HEK293 (cell line): Measurements from ENCODE around the gene VEPH1.

ENCODE experiments used
- GFI1B ChIP-seq: fragments of 450-650 bp; formaldehyde crosslinking; IDR thresholded peaks from 2 replicates; pipeline ENCODE4 v1.5.1; 2016; ENCODE audit warnings: missing biosample characterization, missing genetic modification characterization
- SP7 ChIP-seq: fragments of 450-650 bp; formaldehyde crosslinking; IDR thresholded peaks from 2 replicates; pipeline ENCODE4 v1.5.1; 2016; ENCODE audit warnings: missing biosample characterization, missing genetic modification characterization
- TSHZ1 ChIP-seq: fragments of 450-650 bp; formaldehyde crosslinking; IDR thresholded peaks from 2 replicates; pipeline ENCODE4 v1.5.1; 2016; ENCODE audit warnings: missing biosample characterization, missing genetic modification characterization, borderline replicate concordance
- ZBTB26 ChIP-seq: fragments of 450-650 bp; formaldehyde crosslinking; optimal IDR thresholded peaks from 2 replicates; pipeline ENCODE3; 2016; ENCODE audit warnings: missing biosample characterization, mild to moderate bottlenecking, missing genetic modification characterization
- ZNF112 ChIP-seq: fragments of 450-650 bp; formaldehyde crosslinking; IDR thresholded peaks from 2 replicates; pipeline ENCODE4 v1.5.0; 2017; ENCODE audit warnings: missing biosample characterization, missing genetic modification characterization
- ZNF114 ChIP-seq: fragments of 450-650 bp; formaldehyde crosslinking; IDR thresholded peaks from 2 replicates; pipeline ENCODE4 v1.5.0; 2017; ENCODE audit warnings: missing biosample characterization, missing genetic modification characterization
- ZNF140 ChIP-seq: fragments of 450-650 bp; formaldehyde crosslinking; IDR thresholded peaks from 2 replicates; pipeline ENCODE4 v1.5.1; 2016; ENCODE audit warnings: missing biosample characterization, missing genetic modification characterization
- ZNF169 ChIP-seq: fragments of 450-650 bp; formaldehyde crosslinking; IDR thresholded peaks from 2 replicates; pipeline ENCODE4 v1.5.1; 2016; ENCODE audit warnings: missing biosample characterization, missing genetic modification characterization
- ZNF174 ChIP-seq: fragments of 450-650 bp; formaldehyde crosslinking; IDR thresholded peaks from 2 replicates; pipeline ENCODE4 v1.5.0; 2017; ENCODE audit warnings: missing biosample characterization, mild to moderate bottlenecking, missing genetic modification characterization
- ZNF211 ChIP-seq: fragments of 450-650 bp; formaldehyde crosslinking; IDR thresholded peaks from 2 replicates; pipeline ENCODE4 v1.5.1; 2016; ENCODE audit warnings: low read depth, missing biosample characterization, missing genetic modification characterization
- ZNF266 ChIP-seq: fragments of 450-650 bp; formaldehyde crosslinking; IDR thresholded peaks from 2 replicates; pipeline ENCODE4 v1.5.1; 2016; ENCODE audit warnings: missing biosample characterization, missing genetic modification characterization, low read depth
- ZNF366 ChIP-seq: fragments of 450-650 bp; formaldehyde crosslinking; conservative IDR thresholded peaks from 2 replicates; pipeline ENCODE4 v1.5.1; 2016; ENCODE audit warnings: missing biosample characterization, missing genetic modification characterization
- ZNF423 ChIP-seq: fragments of 450-650 bp; formaldehyde crosslinking; IDR thresholded peaks from 2 replicates; pipeline ENCODE4 v1.5.1; 2016; ENCODE audit warnings: missing biosample characterization, missing genetic modification characterization
- ZNF530 ChIP-seq: fragments of 450-650 bp; formaldehyde crosslinking; IDR thresholded peaks from 2 replicates; pipeline ENCODE4 v1.5.1; 2016; ENCODE audit warnings: low read depth, missing biosample characterization, missing genetic modification characterization
- ZNF548 ChIP-seq: fragments of 450-650 bp; formaldehyde crosslinking; IDR thresholded peaks from 2 replicates; pipeline ENCODE4 v1.5.1; 2016; ENCODE audit warnings: missing biosample characterization, missing genetic modification characterization
- ZNF561 ChIP-seq: fragments of 450-650 bp; IDR thresholded peaks from 2 replicates; pipeline ENCODE4 v1.5.1; 2018; ENCODE audit warnings: missing biosample characterization, missing genetic modification characterization, borderline replicate concordance
- ZNF624 ChIP-seq: fragments of 450-650 bp; formaldehyde crosslinking; IDR thresholded peaks from 2 replicates; pipeline ENCODE4 v1.5.1; 2017; ENCODE audit warnings: missing biosample characterization, missing genetic modification characterization
- ZNF791 ChIP-seq: fragments of 450-650 bp; formaldehyde crosslinking; IDR thresholded peaks from 2 replicates; pipeline ENCODE4 v1.5.1; 2016; ENCODE audit warnings: missing biosample characterization, missing genetic modification characterization
- ZNF792 ChIP-seq: fragments of 450-650 bp; formaldehyde crosslinking; IDR thresholded peaks from 2 replicates; pipeline ENCODE4 v1.5.1; 2016; ENCODE audit warnings: missing biosample characterization, missing genetic modification characterization
- TF ChIP-seq, protein P1 (sequence below): fragments of 450-650 bp; formaldehyde crosslinking; IDR thresholded peaks from 2 replicates; pipeline ENCODE4 v1.5.1; 2016; ENCODE audit warnings: missing biosample characterization, missing genetic modification characterization
- TF ChIP-seq, protein P2 (sequence below): fragments of 450-650 bp; formaldehyde crosslinking; IDR thresholded peaks from 2 replicates; pipeline ENCODE4 v1.5.1; 2016; ENCODE audit warnings: missing biosample characterization, missing genetic modification characterization
- TF ChIP-seq, protein P3 (sequence below): fragments of 450-650 bp; formaldehyde crosslinking; IDR thresholded peaks from 2 replicates; pipeline ENCODE4 v1.5.1; 2017; ENCODE audit warnings: missing biosample characterization, missing genetic modification characterization
- TF ChIP-seq, protein P4 (sequence below): fragments of 450-650 bp; formaldehyde crosslinking; IDR thresholded peaks from 2 replicates; pipeline ENCODE4 v1.5.1; 2016; ENCODE audit warnings: missing biosample characterization, missing genetic modification characterization, borderline replicate concordance

The VEPH1 gene

DNA sequence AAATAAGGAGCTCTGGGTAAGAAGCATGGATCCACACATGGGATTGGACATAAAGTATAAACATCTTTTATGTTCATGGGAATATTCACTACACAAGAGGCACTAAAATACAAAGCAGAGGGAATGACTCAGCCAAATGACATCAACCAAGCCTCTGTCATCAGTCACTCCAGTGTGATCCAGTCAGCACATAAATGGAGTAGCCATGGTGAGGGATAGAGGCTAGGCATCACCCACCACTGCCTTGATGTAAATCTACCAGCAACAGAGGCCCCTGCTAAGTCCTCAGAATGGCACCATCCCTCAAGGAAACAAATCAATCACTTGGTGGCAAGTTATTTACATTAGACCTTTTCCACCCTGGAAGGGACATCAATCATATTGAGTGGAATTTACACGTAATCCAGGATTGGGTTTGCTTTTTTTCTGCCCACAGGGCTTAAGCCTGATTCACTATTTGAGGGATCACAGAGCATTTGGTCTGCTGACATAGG lies 27.2 kb downstream of the VEPH1 start (continued):
- TF ChIP-seq, protein P1, sequence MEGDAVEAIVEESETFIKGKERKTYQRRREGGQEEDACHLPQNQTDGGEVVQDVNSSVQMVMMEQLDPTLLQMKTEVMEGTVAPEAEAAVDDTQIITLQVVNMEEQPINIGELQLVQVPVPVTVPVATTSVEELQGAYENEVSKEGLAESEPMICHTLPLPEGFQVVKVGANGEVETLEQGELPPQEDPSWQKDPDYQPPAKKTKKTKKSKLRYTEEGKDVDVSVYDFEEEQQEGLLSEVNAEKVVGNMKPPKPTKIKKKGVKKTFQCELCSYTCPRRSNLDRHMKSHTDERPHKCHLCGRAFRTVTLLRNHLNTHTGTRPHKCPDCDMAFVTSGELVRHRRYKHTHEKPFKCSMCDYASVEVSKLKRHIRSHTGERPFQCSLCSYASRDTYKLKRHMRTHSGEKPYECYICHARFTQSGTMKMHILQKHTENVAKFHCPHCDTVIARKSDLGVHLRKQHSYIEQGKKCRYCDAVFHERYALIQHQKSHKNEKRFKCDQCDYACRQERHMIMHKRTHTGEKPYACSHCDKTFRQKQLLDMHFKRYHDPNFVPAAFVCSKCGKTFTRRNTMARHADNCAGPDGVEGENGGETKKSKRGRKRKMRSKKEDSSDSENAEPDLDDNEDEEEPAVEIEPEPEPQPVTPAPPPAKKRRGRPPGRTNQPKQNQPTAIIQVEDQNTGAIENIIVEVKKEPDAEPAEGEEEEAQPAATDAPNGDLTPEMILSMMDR (tag by site-specific recombination) = no peak
- TF ChIP-seq, protein P2, sequence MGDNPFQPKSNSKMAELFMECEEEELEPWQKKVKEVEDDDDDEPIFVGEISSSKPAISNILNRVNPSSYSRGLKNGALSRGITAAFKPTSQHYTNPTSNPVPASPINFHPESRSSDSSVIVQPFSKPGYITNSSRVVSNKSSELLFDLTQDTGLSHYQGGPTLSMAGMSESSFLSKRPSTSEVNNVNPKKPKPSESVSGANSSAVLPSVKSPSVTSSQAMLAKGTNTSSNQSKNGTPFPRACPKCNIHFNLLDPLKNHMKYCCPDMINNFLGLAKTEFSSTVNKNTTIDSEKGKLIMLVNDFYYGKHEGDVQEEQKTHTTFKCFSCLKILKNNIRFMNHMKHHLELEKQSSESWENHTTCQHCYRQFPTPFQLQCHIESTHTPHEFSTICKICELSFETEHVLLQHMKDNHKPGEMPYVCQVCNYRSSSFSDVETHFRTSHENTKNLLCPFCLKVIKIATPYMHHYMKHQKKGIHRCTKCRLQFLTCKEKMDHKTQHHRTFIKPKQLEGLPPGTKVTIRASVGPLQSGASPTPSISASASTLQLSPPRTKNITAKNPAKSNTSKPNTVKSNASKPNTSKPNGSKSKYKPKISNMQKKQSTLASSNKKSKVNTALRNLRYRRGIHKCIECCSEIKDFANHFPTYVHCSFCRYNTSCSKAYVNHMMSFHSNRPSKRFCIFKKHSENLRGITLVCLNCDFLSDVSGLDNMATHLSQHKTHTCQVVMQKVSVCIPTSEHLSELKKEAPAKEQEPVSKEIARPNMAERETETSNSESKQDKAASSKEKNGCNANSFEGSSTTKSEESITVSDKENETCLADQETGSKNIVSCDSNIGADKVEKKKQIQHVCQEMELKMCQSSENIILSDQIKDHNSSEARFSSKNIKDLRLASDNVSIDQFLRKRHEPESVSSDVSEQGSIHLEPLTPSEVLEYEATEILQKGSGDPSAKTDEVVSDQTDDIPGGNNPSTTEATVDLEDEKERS (tag by site-specific recombination) = no peak
- no peak for TF ChIP-seq ZNF548 (tag by site-specific recombination)
- no peak for TF ChIP-seq ZNF112
- TF ChIP-seq ZNF423 (tag by site-specific recombination) = no peak
- TF ChIP-seq, protein P3, sequence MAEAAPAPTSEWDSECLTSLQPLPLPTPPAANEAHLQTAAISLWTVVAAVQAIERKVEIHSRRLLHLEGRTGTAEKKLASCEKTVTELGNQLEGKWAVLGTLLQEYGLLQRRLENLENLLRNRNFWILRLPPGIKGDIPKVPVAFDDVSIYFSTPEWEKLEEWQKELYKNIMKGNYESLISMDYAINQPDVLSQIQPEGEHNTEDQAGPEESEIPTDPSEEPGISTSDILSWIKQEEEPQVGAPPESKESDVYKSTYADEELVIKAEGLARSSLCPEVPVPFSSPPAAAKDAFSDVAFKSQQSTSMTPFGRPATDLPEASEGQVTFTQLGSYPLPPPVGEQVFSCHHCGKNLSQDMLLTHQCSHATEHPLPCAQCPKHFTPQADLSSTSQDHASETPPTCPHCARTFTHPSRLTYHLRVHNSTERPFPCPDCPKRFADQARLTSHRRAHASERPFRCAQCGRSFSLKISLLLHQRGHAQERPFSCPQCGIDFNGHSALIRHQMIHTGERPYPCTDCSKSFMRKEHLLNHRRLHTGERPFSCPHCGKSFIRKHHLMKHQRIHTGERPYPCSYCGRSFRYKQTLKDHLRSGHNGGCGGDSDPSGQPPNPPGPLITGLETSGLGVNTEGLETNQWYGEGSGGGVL (tag by site-specific recombination) = peak; percentile 72
- TF ChIP-seq ZNF792 (tag by site-specific recombination) = no peak
- no peak for TF ChIP-seq ZNF624 (tag by site-specific recombination)
- no peak for TF ChIP-seq ZNF174 (tag by site-specific recombination)
- TF ChIP-seq, protein P4, sequence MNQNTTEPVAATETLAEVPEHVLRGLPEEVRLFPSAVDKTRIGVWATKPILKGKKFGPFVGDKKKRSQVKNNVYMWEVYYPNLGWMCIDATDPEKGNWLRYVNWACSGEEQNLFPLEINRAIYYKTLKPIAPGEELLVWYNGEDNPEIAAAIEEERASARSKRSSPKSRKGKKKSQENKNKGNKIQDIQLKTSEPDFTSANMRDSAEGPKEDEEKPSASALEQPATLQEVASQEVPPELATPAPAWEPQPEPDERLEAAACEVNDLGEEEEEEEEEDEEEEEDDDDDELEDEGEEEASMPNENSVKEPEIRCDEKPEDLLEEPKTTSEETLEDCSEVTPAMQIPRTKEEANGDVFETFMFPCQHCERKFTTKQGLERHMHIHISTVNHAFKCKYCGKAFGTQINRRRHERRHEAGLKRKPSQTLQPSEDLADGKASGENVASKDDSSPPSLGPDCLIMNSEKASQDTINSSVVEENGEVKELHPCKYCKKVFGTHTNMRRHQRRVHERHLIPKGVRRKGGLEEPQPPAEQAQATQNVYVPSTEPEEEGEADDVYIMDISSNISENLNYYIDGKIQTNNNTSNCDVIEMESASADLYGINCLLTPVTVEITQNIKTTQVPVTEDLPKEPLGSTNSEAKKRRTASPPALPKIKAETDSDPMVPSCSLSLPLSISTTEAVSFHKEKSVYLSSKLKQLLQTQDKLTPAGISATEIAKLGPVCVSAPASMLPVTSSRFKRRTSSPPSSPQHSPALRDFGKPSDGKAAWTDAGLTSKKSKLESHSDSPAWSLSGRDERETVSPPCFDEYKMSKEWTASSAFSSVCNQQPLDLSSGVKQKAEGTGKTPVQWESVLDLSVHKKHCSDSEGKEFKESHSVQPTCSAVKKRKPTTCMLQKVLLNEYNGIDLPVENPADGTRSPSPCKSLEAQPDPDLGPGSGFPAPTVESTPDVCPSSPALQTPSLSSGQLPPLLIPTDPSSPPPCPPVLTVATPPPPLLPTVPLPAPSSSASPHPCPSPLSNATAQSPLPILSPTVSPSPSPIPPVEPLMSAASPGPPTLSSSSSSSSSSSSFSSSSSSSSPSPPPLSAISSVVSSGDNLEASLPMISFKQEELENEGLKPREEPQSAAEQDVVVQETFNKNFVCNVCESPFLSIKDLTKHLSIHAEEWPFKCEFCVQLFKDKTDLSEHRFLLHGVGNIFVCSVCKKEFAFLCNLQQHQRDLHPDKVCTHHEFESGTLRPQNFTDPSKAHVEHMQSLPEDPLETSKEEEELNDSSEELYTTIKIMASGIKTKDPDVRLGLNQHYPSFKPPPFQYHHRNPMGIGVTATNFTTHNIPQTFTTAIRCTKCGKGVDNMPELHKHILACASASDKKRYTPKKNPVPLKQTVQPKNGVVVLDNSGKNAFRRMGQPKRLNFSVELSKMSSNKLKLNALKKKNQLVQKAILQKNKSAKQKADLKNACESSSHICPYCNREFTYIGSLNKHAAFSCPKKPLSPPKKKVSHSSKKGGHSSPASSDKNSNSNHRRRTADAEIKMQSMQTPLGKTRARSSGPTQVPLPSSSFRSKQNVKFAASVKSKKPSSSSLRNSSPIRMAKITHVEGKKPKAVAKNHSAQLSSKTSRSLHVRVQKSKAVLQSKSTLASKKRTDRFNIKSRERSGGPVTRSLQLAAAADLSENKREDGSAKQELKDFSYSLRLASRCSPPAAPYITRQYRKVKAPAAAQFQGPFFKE = no peak
- no peak for TF ChIP-seq ZNF169
- TF ChIP-seq ZNF791 (tag by site-specific recombination) = no peak
- no peak for TF ChIP-seq ZNF561 (tag by site-specific recombination)
- TF ChIP-seq SP7 = peak; percentile 80
- peak; percentile 43; the same call in 1 of the 2 replicates for TF ChIP-seq TSHZ1 (tag by site-specific recombination)
- no peak for TF ChIP-seq ZNF140 (tag by site-specific recombination)
- TF ChIP-seq ZNF266 (tag by site-specific recombination) = no peak
- TF ChIP-seq ZNF366 (tag by site-specific recombination) = peak; percentile 83
- no peak for TF ChIP-seq ZBTB26 (tag by site-specific recombination)
- no peak for TF ChIP-seq ZNF114
- no peak for TF ChIP-seq ZNF211
- TF ChIP-seq GFI1B (tag by site-specific recombination) = no peak
- no peak for TF ChIP-seq ZNF530 (tag by site-specific recombination)
